GM12801 (cell line): Measurements from ENCODE around the gene CENPA.

ENCODE experiments used
- CTCF ChIP-seq: IDR thresholded peaks from one replicate; pipeline ENCODE4 v1.5.1; 2011; ENCODE audit warnings: control low read depth; ENCODE audit not compliant: insufficient read length; ENCODE audit errors: extremely low read depth

CENPA gene

DNA sequence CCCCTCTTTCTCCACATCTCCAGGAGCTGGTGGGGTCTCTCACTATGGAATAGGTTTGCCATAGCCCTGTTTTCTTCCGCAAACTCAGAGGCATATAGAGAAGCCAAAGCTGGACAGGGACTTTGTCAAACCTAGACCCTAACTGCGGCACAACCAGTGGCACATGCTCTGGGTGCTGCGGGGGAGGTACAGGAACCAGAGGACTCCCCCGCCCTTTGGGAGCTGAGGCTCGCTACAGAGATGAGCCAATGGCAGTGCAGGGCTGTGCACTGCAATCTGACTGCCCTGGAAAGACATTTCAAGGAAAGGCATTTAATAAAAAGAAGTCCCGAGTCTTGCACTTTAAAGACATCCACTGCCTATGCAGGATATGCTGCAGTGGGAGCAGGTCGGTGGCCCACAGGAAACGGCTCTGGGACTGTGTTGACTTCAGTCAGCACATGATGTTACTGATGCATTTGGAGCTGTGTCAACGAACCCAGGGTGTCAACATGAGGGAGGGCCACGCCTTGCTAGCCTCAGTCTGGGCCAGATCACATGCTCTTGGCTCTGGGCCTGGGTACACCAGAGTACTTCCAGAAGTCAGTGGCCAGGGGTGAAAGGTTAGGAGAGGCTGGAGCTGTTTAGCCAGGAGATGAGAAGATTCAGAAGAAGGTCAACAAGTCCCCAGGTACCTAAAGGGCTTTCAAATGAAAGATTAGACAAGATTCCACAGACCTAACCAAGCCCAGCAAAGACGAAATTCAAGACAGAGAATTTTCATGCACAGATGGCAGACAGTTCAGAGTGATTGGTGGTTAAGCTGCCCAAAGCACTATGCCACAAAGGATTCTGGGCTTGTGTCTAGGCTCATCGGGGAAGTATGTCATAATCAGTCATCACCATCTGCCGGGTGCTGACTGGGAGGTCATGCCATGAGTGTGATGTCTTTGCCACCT lies 13.5 kb upstream of the CENPA start:
- no peak for TF ChIP-seq CTCF

- no peak for TF ChIP-seq CTCF
Measured at GRCh38 chr2:26776195-26776800, 9.6 kb upstream of the CENPA start.

DNA sequence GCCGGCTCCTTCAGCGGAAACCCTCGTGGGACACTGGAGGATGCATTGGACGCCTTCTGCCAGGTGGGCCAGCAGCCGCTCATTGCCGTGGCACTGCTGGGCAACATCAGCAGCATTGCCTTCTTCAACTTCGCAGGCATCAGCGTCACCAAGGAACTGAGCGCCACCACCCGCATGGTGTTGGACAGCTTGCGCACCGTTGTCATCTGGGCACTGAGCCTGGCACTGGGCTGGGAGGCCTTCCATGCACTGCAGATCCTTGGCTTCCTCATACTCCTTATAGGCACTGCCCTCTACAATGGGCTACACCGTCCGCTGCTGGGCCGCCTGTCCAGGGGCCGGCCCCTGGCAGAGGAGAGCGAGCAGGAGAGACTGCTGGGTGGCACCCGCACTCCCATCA lies 7.8 kb upstream of the CENPA start:
- no peak for TF ChIP-seq CTCF

- TF ChIP-seq CTCF: no peak
Measured at GRCh38 chr2:26778507-26778906, 7.3 kb upstream of the CENPA start.

- no peak for TF ChIP-seq CTCF
Measured at GRCh38 chr2:26780203-26780760, 5.6 kb upstream of the CENPA start.

DNA sequence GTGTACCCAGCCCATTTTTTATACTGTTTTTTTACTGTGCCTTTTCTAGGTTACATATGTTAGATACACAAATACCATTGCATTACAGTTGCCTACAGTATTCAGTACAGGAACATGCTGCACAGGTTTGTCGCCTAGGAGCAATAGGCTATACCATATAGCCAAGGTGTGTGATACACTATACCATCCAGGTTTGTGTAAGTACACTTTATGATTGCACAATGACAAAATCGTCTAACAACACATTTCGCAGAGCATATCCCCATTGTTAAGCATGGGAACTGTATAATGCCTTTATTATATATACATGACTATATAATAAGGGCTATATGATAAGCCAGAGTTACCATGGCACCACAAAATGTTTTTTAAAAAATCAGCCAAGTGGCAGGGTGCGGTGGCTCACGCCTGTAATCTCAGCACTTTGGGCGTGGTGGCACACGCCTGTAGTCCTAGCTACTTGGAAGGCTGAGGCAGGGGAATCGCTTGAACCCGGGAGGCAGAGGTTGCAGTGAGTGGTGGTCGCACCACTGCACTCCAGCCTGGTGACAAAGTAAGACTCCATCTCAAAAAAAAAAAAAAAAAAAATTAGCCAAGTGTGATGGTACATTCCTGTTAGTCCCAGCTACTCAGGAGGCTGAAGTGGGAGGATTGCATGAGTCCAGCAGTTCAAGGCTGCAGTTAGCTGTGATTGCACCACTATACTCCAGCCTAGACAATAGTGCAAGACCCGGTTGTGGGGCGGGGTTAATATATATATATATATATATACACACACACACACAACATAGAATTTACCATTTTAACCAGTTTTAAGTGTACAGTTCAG lies 2.8 kb upstream of the CENPA start:
- TF ChIP-seq CTCF: no peak

DNA sequence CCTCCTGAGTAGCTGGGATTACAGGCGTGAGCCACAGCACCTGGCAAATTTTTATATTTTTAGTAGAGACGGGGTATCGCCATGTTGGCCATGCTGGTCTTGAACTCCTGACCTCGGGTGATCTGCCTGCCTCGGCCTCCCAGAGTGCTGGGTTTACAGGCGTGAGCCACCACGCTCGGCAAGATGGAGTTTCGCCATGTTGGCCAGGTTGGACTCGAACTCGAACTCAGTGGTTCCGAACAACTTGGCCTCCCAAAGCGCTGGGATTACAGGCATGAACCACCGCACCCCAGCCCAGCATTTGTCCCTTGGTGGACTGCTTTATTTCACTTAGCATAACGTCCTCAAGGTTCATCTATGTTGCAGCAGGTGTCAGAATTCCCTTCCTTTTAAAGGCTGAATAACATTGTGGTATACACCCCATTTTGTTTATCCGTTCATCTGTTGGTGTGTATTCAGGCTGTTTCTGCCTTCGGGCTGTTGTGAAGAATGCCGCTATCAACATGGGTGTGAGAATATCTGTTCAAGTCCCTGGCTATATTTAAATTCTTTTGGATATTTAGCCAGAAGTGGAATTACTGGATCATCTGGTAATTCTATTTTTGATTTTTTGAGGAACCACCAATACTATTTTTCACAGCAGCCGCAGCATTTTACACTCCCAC lies 1.2 kb upstream of the CENPA start:
- no peak for TF ChIP-seq CTCF
